ENCODE measurements around the gene EPM2AIP1. TPM values are rescaled to one million over a fixed set of nuclear protein-coding genes. Genes with fewer than 3 reads are reported as not detected.
"Not testable (repeated sequence)": the region's sequence is repeated elsewhere in the genome, so short reads cannot be mapped to it uniquely, and the experiment has no call there.

EPM2AIP1 gene
- total RNA-seq (2013), result 30.3 TPM
- polyA plus RNA-seq (10 to 100 TPM in 1 of 3 donors, 1 to 10 TPM in 2; 3.6 to 11.3 (median 5.8) TPM), polyA minus RNA-seq (8.7 and 11.8 TPM in 2 replicates), total RNA-seq (33.6 to 289 (median 85.5) reads per million in 11 experiments)

DNA sequence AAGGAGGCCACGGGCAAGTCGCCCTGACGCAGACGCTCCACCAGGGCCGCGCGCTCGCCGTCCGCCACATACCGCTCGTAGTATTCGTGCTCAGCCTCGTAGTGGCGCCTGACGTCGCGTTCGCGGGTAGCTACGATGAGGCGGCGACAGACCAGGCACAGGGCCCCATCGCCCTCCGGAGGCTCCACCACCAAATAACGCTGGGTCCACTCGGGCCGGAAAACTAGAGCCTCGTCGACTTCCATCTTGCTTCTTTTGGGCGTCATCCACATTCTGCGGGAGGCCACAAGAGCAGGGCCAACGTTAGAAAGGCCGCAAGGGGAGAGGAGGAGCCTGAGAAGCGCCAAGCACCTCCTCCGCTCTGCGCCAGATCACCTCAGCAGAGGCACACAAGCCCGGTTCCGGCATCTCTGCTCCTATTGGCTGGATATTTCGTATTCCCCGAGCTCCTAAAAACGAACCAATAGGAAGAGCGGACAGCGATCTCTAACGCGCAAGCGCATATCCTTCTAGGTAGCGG lies at the start of gene EPM2AIP1:
EPM2AIP1 (minus strand) TSS at position 326 of the 520 bp plus-strand sequence; CDS start at position 272, 54 bp downstream.
- DNase-seq, result no peak
- no peak within 1 kb of the TSS for H3K4me3 Mint-ChIP-seq
- Histone ChIP-seq H3K79me2 (ENCODE audit: insufficient read depth, low read length) (peaks cover 90% of the 10 kb centered on the region), H3K9me3 (replicated peaks in 1 of 2; ENCODE audit: control insufficient read depth in 1 of 2, insufficient read depth in 1 of 2, low read length in 2 of 2) (no peaks in the 10 kb centered on the region), H3K27me3 (ENCODE audit: control insufficient read depth in 2 of 2, insufficient read depth in 2 of 2, low read length in 2 of 2) (no peaks in the 10 kb centered on the region), H2AFZ (ENCODE audit: insufficient read depth, low read depth, low read length, poor library complexity, severe bottlenecking) (peak within 1 kb of the TSS; percentile 81), H3K9ac (ENCODE audit: insufficient read depth, low read length, poor library complexity, severe bottlenecking) (peak within 1 kb of the TSS; percentile 91), H3K36me3 (replicated peaks in 1 of 2; ENCODE audit: control insufficient read depth in 1 of 2, insufficient read depth in 2 of 2, low read length in 2 of 2) (peaks cover 16 to 29% of the 10 kb centered on the region in 2 donors), H4K20me1 (ENCODE audit: insufficient read depth, low read length) (peaks cover 8% of the 10 kb centered on the region), H3K27ac (ENCODE audit: low read depth in 1 of 2, low read length in 2 of 2) (peak within 1 kb of the TSS; percentile 98 to 99), H3K4me2 (replicated peaks; ENCODE audit: extremely low read depth, low read length, poor library complexity, severe bottlenecking) (peak within 1 kb of the TSS; percentile 87), H3K4me3 (replicated peaks in 1 of 3; ENCODE audit: low read depth in 2 of 3, low read length in 3 of 3) (peak within 1 kb of the TSS; percentile 56 to 89 (median 87)), H3K4me1 (ENCODE audit: control insufficient read depth in 1 of 2, insufficient read depth in 2 of 2, low read length in 2 of 2) (peaks cover 46 to 59% of the 10 kb centered on the region in 2 donors)
- peaks cover 21 to 42% of the 10 kb centered on the region in 2 donors for H3K36me3 Mint-ChIP-seq
- under 1% methylated on average over 43 of the region's 48 CpGs for WGBS (ENCODE audit: insufficient coverage)
- TF ChIP-seq, protein P1, sequence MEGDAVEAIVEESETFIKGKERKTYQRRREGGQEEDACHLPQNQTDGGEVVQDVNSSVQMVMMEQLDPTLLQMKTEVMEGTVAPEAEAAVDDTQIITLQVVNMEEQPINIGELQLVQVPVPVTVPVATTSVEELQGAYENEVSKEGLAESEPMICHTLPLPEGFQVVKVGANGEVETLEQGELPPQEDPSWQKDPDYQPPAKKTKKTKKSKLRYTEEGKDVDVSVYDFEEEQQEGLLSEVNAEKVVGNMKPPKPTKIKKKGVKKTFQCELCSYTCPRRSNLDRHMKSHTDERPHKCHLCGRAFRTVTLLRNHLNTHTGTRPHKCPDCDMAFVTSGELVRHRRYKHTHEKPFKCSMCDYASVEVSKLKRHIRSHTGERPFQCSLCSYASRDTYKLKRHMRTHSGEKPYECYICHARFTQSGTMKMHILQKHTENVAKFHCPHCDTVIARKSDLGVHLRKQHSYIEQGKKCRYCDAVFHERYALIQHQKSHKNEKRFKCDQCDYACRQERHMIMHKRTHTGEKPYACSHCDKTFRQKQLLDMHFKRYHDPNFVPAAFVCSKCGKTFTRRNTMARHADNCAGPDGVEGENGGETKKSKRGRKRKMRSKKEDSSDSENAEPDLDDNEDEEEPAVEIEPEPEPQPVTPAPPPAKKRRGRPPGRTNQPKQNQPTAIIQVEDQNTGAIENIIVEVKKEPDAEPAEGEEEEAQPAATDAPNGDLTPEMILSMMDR (IDR thresholded peaks at IDR 0.05), result no peak
- H3K9me3 Mint-ChIP-seq, result no peaks in the 10 kb centered on the region
- peaks cover 40% of the 10 kb centered on the region for H3K4me1 Mint-ChIP-seq
- intact Hi-C loops (cut with micrococcal nuclease), result loop anchor here (5.0 kb wide), 2 partner anchors 81 to 86 kb away; no protein-coding TSS in a partner anchor
- H3K27me3 Mint-ChIP-seq (ENCODE audit: low read depth in 3 of 3), result no peaks in the 10 kb centered on the region
- H3K27ac Mint-ChIP-seq, result no peak within 1 kb of the TSS

DNA sequence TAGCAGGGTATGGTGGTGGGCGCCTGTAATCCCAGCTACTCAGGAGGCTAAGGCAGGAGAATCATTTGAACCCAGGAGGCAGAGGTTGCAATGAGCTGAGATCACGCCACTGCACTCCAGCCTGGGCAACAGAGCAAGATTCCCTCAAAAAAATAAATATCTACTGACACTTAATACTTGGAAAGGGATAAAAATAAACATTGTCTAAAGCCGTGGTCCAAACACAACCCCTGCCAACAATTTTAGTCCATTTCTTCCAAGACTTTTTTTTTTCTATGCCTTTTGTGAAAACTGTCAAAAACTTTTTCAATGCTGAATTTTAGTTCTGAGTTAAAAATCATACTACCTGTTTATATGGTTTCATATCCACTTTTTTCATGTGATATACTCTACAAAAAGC lies 49.8 kb upstream of the EPM2AIP1 start:
- Mint-ChIP-seq H3K36me3 (peaks cover 60 to 73% of the 10 kb centered on the region in 2 donors), H3K27ac (peak overlapping the region in 2 of 7 donors; percentile 16 to 38)
- H3K27ac ChIP-seq (ENCODE audit: low read depth in 1 of 2, low read length in 2 of 2); DNase-seq; H4K20me1 ChIP-seq (ENCODE audit: insufficient read depth, low read length); H3K9ac ChIP-seq (ENCODE audit: insufficient read depth, low read length, poor library complexity, severe bottlenecking); H3K79me2 ChIP-seq (ENCODE audit: insufficient read depth, low read length); H3K4me2 ChIP-seq (replicated peaks; ENCODE audit: extremely low read depth, low read length, poor library complexity, severe bottlenecking); H3K4me1 Mint-ChIP-seq; H3K9me3 ChIP-seq (replicated peaks in 1 of 2; ENCODE audit: control insufficient read depth in 1 of 2, insufficient read depth in 1 of 2, low read length in 2 of 2); H3K4me3 ChIP-seq (replicated peaks in 1 of 3; ENCODE audit: low read depth in 2 of 3, low read length in 3 of 3); H3K27me3 ChIP-seq (ENCODE audit: control insufficient read depth in 2 of 2, insufficient read depth in 2 of 2, low read length in 2 of 2); H3K4me3 Mint-ChIP-seq; H3K4me1 ChIP-seq (ENCODE audit: control insufficient read depth in 1 of 2, insufficient read depth in 2 of 2, low read length in 2 of 2); H3K9me3 Mint-ChIP-seq; H3K27me3 Mint-ChIP-seq (ENCODE audit: low read depth in 3 of 3); intact Hi-C loops (cut with micrococcal nuclease); H2AFZ ChIP-seq (ENCODE audit: insufficient read depth, low read depth, low read length, poor library complexity, severe bottlenecking): not testable (repeated sequence)
- peaks cover 46 to 80% of the 10 kb centered on the region in 2 donors for H3K36me3 ChIP-seq (replicated peaks in 1 of 2; ENCODE audit: control insufficient read depth in 1 of 2, insufficient read depth in 2 of 2, low read length in 2 of 2)
- no CpG with 5 or more reads among the region's 3 CpGs for WGBS (ENCODE audit: insufficient coverage)

Data from CD14-positive monocyte (primary cell).